ENCODE data around the gene TNFAIP1.

Gene TNFAIP1

GRCh38 chr17:28341516-28341915 lies 6.0 kb downstream of the TNFAIP1 start:
- no peak for TF ChIP-seq CTCF (conservative IDR thresholded peaks at IDR 0.05; ENCODE audit: low read depth, low read length)
- H3K4me3 ChIP-seq (ENCODE audit: low read length): no peak overlapping the region
- DNase-seq (ENCODE audit: low read depth): no peak

- no peak overlapping the region for H3K4me3 ChIP-seq (ENCODE audit: low read length)
- no peak for DNase-seq (ENCODE audit: low read depth)
- no peak for TF ChIP-seq CTCF (conservative IDR thresholded peaks at IDR 0.05; ENCODE audit: low read depth, low read length)
Measured at GRCh38 chr17:28342313-28342712, 6.8 kb downstream of the TNFAIP1 start.

GRCh38 chr17:28343491-28343932 lies 8.0 kb downstream of the TNFAIP1 start:
- no peak overlapping the region for H3K4me3 ChIP-seq (ENCODE audit: low read length)
- DNase-seq (ENCODE audit: low read depth): no peak
- TF ChIP-seq CTCF (conservative IDR thresholded peaks at IDR 0.05; ENCODE audit: low read depth, low read length): no peak

GRCh38 chr17:28344011-28344410 lies 8.4 kb downstream of the TNFAIP1 start:
- no peak for TF ChIP-seq CTCF (conservative IDR thresholded peaks at IDR 0.05; ENCODE audit: low read depth, low read length)
- H3K4me3 ChIP-seq (ENCODE audit: low read length): no peak overlapping the region
- no peak for DNase-seq (ENCODE audit: low read depth)

- no peak for TF ChIP-seq CTCF (conservative IDR thresholded peaks at IDR 0.05; ENCODE audit: low read depth, low read length)
- H3K4me3 ChIP-seq (ENCODE audit: low read length): no peak overlapping the region
- DNase-seq (ENCODE audit: low read depth): no peak
Measured at GRCh38 chr17:28344435-28344901, 8.9 kb downstream of the TNFAIP1 start.

GRCh38 chr17:28345419-28346198 lies 10.0 kb downstream of the TNFAIP1 start:
- no peak overlapping the region for H3K4me3 ChIP-seq (ENCODE audit: low read length)
- no peak for DNase-seq (ENCODE audit: low read depth)
- TF ChIP-seq CTCF (conservative IDR thresholded peaks at IDR 0.05; ENCODE audit: low read depth, low read length): no peak

GRCh38 chr17:28346199-28346580 lies 10.6 kb downstream of the TNFAIP1 start:
- TF ChIP-seq CTCF (conservative IDR thresholded peaks at IDR 0.05; ENCODE audit: low read depth, low read length): no peak
- DNase-seq (ENCODE audit: low read depth): no peak
- no peak overlapping the region for H3K4me3 ChIP-seq (ENCODE audit: low read length)
